HepG2 (cell line): ENCODE results near the gene SMAD6. TPM values are rescaled to one million over a fixed set of nuclear protein-coding genes. Genes with fewer than 3 reads are reported as not detected.

ENCODE experiments used
- ATAC-seq: fragments of 200-7000 bp; cut with Tn5 transposase; 3 replicates; pipeline ENCODE4 v1.9.1; 2020; ENCODE audit warnings: mild to moderate bottlenecking, moderate library complexity
- BruUV-seq: library from RNA; stranded (reverse); fragments of 400-500 nt; replicated peaks from 2 replicates; lab custom pipeline; 2021; lab: Mats Ljungman, UMichigan
- CTCF ChIA-PET: fragments of 300-600 bp; formaldehyde crosslinking; extraction: SDS; loops from one replicate; lab custom pipeline; 2021; ENCODE audit warnings: low total read pairs, inconsistent platforms, low intra/inter-chr PET ratio; lab: Yijun Ruan, JAX
- POLR2A ChIA-PET: fragments of 350-600 bp; sonication (Branson Sonifier 250); formaldehyde crosslinking; loops from one replicate; lab custom pipeline; 2020; ENCODE audit warnings: antibody characterized with exemption, inconsistent platforms; lab: Yijun Ruan, JAX
- DNase-seq: peaks from one replicate; pipeline ENCODE4 v3.0.0-alpha.2; 2015; ENCODE audit warnings: low spot score
- FAIRE-seq: peaks from 3 replicates; lab custom pipeline; 2011; peaks lifted over from hg19 to GRCh38; lab: Jason Lieb, UNC
- H2AFZ ChIP-seq: one replicate; pipeline ENCODE4 v1.6.1; 2011; ENCODE audit warnings: low read length, inconsistent platforms
- H3K27ac ChIP-seq: fragments of 300-600 bp; 3 replicates; pipeline ENCODE4 v1.8.0; 2011; ENCODE audit warnings: mixed run types, mild to moderate bottlenecking, mixed read lengths, low read length, inconsistent platforms; ENCODE audit not compliant: insufficient read depth; ENCODE audit errors: extremely low read length
- H3K27me3 ChIP-seq, 2 experiments: fragments of 200-600 bp in 1 of 2; 2 replicates in 1 of 2; 3 replicates in 1 of 2; pipeline versions ENCODE4 v1.6.0 to v1.8.0; 2011; ENCODE audit warnings: low read length in 2 of 2, mild to moderate bottlenecking in 2 of 2, moderate library complexity in 2 of 2, inconsistent platforms in 1 of 2; ENCODE audit not compliant: insufficient read depth in 2 of 2, control insufficient read depth in 1 of 2
- H3K36me3 ChIP-seq, 2 experiments: fragments of 200-600 bp in 1 of 2; replicated peaks in 1 of 2; 2 replicates in 1 of 2; 3 replicates in 1 of 2; pipeline versions ENCODE4 v1.5.1 to v1.8.0; 2011; ENCODE audit warnings: low read length in 2 of 2, inconsistent platforms in 1 of 2; ENCODE audit not compliant: insufficient read depth in 2 of 2, control insufficient read depth in 1 of 2
- H3K4me1 ChIP-seq: 2 replicates; pipeline ENCODE4 v1.5.1; 2012; ENCODE audit warnings: low read length, inconsistent platforms; ENCODE audit not compliant: insufficient read depth
- H3K4me2 ChIP-seq: 2 replicates; pipeline ENCODE4 v1.6.0; 2011; ENCODE audit warnings: low read depth, low read length, inconsistent platforms
- H3K4me3 ChIP-seq, 3 experiments: fragments of 200-600 bp in 1 of 3; sonication (generic), shearing (Covaris generic) in 1 of 3; replicated peaks in 1 of 3; 2 replicates each; pipeline ENCODE4 v1.5.1; 2011 to 2016; ENCODE audit warnings: low read length in 3 of 3, inconsistent platforms in 2 of 3, low read depth in 2 of 3, mild to moderate bottlenecking in 2 of 3, control low read depth in 1 of 3, mixed read lengths in 1 of 3; ENCODE audit not compliant: insufficient read depth in 1 of 3
- H3K79me2 ChIP-seq: one replicate; pipeline ENCODE4 v1.6.1; 2011; ENCODE audit warnings: low read length, inconsistent platforms; ENCODE audit not compliant: insufficient read depth
- H3K9ac ChIP-seq: 2 replicates; pipeline ENCODE4 v1.6.0; 2011; ENCODE audit warnings: mild to moderate bottlenecking, low read depth, low read length, inconsistent platforms; ENCODE audit not compliant: insufficient read depth
- H3K9me3 ChIP-seq: 2 replicates; pipeline ENCODE4 v1.5.1; 2012; ENCODE audit warnings: mild to moderate bottlenecking, low read length
- H4K20me1 ChIP-seq: 2 replicates; pipeline ENCODE4 v1.6.0; 2011; ENCODE audit warnings: inconsistent platforms, mild to moderate bottlenecking, low read length, moderate library complexity; ENCODE audit not compliant: insufficient read depth
- KAT7 ChIP-seq: IDR thresholded peaks from 2 replicates; pipeline ENCODE4 v1.6.1; 2018; ENCODE audit warnings: borderline replicate concordance, missing compliant biosample characterization
- MEIS1 ChIP-seq: sonication (generic); formaldehyde crosslinking; IDR thresholded peaks from 2 replicates; pipeline ENCODE4 v1.9.0; 2021; ENCODE audit warnings: mild to moderate bottlenecking, missing genetic modification reagents, moderate library complexity, borderline replicate concordance
- RFXANK ChIP-seq: IDR thresholded peaks from 2 replicates; pipeline ENCODE4 v1.6.1; 2016
- ZNF34 ChIP-seq: sonication (generic); formaldehyde crosslinking; IDR thresholded peaks from 2 replicates; pipeline ENCODE4 v1.4.0; 2020; ENCODE audit warnings: mild to moderate bottlenecking, missing genetic modification reagents, borderline replicate concordance
- ZNF652 ChIP-seq: IDR thresholded peaks from 2 replicates; pipeline ENCODE4 v1.6.1; 2016; ENCODE audit warnings: low read depth, borderline replicate concordance
- ZNF879 ChIP-seq: sonication (generic); formaldehyde crosslinking; IDR thresholded peaks from 2 replicates; pipeline ENCODE4 v1.8.1; 2023; ENCODE audit warnings: missing genetic modification reagents
- WGBS: methylation state at CpG from one replicate; pipeline ENCODE4 v1.1.6; 2017; ENCODE audit warnings: low lambda C conversion rate; 5-methylcytosine and 5-hydroxymethylcytosine counted together
- in situ Hi-C: cut with HindIII; loops from 2 replicates; pipeline ENCODE4 v1.10.0; 2017; ENCODE audit warnings: low pct_unique_long_range_greater_than_20kb; ENCODE audit not compliant: extremely low pct_ligation_motif_present
- intact Hi-C: fragments of 100-400 bp; cut with micrococcal nuclease; formaldehyde crosslinking; loops from one replicate; pipeline ENCODE4 v1.10.0; 2022; ENCODE audit not compliant: unreplicated experiment
- polyA plus RNA-seq, 8 experiments: library from polyadenylated mRNA; depleted of rRNA in 3 of 8; stranded (reverse) in 7 of 8; unstranded in 1 of 8; fragments of >200 nt; fragmentation: Illumina TruSeq in 4 of 8; extraction: Trizol in 4 of 8; gene quantifications; 2 replicates each; pipeline versions ENCODE4 v1.2.1 to v1.2.3, GENCODE V29; 2011 to 2016; ENCODE audit warnings: low read depth in 4 of 8, missing spikeins in 1 of 8, mixed read lengths in 1 of 8; ENCODE audit not compliant: insufficient read depth in 1 of 8
- total RNA-seq, 5 experiments: library from RNA; depleted of rRNA; stranded (reverse); fragments of >200 nt; fragmentation: Illumina TruSeq; extraction: Trizol; gene quantifications; 2 replicates each; pipeline ENCODE4 v1.2.3, GENCODE V29; 2016; ENCODE audit warnings: low read depth in 1 of 5
- TF ChIP-seq, protein P1 (sequence below): sonication (generic); formaldehyde crosslinking; IDR thresholded peaks from 2 replicates; pipeline ENCODE4 v1.4.0; 2020; ENCODE audit warnings: missing genetic modification reagents, borderline replicate concordance
- TF ChIP-seq, protein P2 (sequence below): sonication (generic); formaldehyde crosslinking; IDR thresholded peaks from 2 replicates; pipeline ENCODE4 v1.4.0; 2020; ENCODE audit warnings: missing genetic modification reagents

Gene SMAD6
- total and polyA plus RNA-seq, 2 of the 13 experiments (the other 11 are each of a cell fraction or from before 2014, with no cell fraction given), result 3.3 to 4.4 TPM

DNA sequence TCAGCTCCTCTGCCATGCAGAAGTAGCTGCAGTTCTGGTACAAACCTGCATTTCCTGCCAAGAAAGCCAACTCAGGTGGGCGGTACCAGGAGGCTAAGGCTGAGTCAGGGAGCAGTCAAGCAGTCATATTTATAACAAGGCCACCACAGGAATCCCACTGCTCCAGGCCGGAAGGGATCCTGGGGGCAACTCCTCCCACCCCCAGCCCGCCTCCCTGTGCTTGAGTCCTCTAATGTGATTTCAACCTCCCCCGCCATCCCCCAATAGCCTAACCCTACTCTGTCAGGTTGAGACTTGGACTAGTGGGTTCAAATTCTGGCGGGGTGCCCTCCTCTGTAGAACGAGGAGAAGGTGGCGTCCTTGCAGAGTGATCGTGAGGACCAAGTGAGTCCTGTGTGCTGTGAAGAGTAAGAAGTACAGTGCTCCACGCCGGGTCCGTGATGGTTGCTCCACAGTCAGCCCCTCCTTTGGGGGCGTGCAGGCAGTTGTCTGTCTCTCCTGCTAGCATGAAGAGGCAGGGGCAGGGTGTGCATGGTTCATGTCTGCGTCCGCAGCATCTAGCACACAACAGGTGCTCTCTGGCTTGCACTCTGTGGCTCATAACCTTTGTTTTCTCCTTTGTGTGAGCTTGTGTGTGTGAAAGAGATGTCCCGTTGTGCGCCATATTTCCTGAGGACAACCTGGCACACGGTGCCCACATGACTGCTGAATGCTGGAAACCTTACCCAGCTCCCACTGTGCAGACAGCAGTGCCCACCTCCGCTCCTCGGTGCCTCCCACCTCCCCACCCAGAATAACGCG lies 78.3 kb downstream of the SMAD6 start:
- no peaks in the 10 kb centered on the region for H3K79me2 ChIP-seq
- TF ChIP-seq ZNF879 (CRISPR knock-in tag), result no peak
- no peak for TF ChIP-seq RFXANK (CRISPR knock-in tag)
- TF ChIP-seq, protein P1, sequence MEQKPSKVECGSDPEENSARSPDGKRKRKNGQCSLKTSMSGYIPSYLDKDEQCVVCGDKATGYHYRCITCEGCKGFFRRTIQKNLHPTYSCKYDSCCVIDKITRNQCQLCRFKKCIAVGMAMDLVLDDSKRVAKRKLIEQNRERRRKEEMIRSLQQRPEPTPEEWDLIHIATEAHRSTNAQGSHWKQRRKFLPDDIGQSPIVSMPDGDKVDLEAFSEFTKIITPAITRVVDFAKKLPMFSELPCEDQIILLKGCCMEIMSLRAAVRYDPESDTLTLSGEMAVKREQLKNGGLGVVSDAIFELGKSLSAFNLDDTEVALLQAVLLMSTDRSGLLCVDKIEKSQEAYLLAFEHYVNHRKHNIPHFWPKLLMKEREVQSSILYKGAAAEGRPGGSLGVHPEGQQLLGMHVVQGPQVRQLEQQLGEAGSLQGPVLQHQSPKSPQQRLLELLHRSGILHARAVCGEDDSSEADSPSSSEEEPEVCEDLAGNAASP, result no peak
- TF ChIP-seq, all 625 proteins: peak for 0
- no peaks in the 10 kb centered on the region for H3K27me3 ChIP-seq
- H4K20me1 ChIP-seq, result no peaks in the 10 kb centered on the region
- peaks cover 0 to 2% of the 10 kb centered on the region in 2 experiments; a peak in 1 of 5 replicates for H3K36me3 ChIP-seq
- H3K4me1 ChIP-seq, result peaks cover 25% of the 10 kb centered on the region
- no peaks in the 10 kb centered on the region for H3K9me3 ChIP-seq
- H3K9ac ChIP-seq, result 0 out of 2 replicates have a peak overlapping the region, but pooled peaks have one; percentile 44
- WGBS, result 98% methylated on average over 15 of the region's 21 CpGs
- DNase-seq (no peak), FAIRE-seq (no peak), ATAC-seq (no peak)
- peak overlapping the region; percentile 69 for H3K4me2 ChIP-seq
- POLR2A ChIA-PET, result interaction anchor here (1.8 kb wide), 2 partner anchors 10 to 22 kb away, joined by 7 to 14 read pairs; no protein-coding TSS in a partner anchor
- CTCF ChIA-PET, result no interaction called here
- no peak overlapping the region for H3K4me3 ChIP-seq
- H3K27ac ChIP-seq, result peak overlapping the region; percentile 63
- in situ Hi-C loops, result loop anchor here (10.0 kb wide), 1 partner anchor 64 kb away; no protein-coding TSS in a partner anchor
- no peak overlapping the region for H2AFZ ChIP-seq
- intact Hi-C loops, result no loop called here
- no TSS peak for BruUV-seq

- BruUV-seq, result no TSS peak
- DNase-seq, result no peak
- in situ Hi-C loops, result loop anchor here (10.0 kb wide), 1 partner anchor 64 kb away; no protein-coding TSS in a partner anchor
- no peak for TF ChIP-seq ZNF652
- no peak for TF ChIP-seq MEIS1
- TF ChIP-seq, protein P2, sequence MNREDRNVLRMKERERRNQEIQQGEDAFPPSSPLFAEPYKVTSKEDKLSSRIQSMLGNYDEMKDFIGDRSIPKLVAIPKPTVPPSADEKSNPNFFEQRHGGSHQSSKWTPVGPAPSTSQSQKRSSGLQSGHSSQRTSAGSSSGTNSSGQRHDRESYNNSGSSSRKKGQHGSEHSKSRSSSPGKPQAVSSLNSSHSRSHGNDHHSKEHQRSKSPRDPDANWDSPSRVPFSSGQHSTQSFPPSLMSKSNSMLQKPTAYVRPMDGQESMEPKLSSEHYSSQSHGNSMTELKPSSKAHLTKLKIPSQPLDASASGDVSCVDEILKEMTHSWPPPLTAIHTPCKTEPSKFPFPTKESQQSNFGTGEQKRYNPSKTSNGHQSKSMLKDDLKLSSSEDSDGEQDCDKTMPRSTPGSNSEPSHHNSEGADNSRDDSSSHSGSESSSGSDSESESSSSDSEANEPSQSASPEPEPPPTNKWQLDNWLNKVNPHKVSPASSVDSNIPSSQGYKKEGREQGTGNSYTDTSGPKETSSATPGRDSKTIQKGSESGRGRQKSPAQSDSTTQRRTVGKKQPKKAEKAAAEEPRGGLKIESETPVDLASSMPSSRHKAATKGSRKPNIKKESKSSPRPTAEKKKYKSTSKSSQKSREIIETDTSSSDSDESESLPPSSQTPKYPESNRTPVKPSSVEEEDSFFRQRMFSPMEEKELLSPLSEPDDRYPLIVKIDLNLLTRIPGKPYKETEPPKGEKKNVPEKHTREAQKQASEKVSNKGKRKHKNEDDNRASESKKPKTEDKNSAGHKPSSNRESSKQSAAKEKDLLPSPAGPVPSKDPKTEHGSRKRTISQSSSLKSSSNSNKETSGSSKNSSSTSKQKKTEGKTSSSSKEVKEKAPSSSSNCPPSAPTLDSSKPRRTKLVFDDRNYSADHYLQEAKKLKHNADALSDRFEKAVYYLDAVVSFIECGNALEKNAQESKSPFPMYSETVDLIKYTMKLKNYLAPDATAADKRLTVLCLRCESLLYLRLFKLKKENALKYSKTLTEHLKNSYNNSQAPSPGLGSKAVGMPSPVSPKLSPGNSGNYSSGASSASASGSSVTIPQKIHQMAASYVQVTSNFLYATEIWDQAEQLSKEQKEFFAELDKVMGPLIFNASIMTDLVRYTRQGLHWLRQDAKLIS (CRISPR knock-in tag), result no peak
- TF ChIP-seq KAT7, result no peak
- TF ChIP-seq ZNF34 (CRISPR knock-in tag), result no peak
Observed at GRCh38 chr15:66780973-66781718, 79.1 kb downstream of the SMAD6 start.

More at GRCh38 chr15:66780973-66781718, 79.1 kb downstream of the SMAD6 start:
- ChIA-PET CTCF (no interaction called here), POLR2A (no interaction called here)
- no peak overlapping the region for H3K4me2 ChIP-seq
- no peak overlapping the region for H3K4me3 ChIP-seq
- ATAC-seq (no peak), FAIRE-seq (no peak)
- 97% methylated on average over 59 of the region's 73 CpGs for WGBS
- H3K27me3 ChIP-seq, result no peaks in the 10 kb centered on the region
- intact Hi-C loops, result no loop called here
- no peaks in the 10 kb centered on the region for H4K20me1 ChIP-seq
- H3K9me3 ChIP-seq, result no peaks in the 10 kb centered on the region
- H3K36me3 ChIP-seq, result peaks cover 0 to 2% of the 10 kb centered on the region in 2 experiments; a peak in 1 of 5 replicates
- H3K27ac ChIP-seq, result no peak overlapping the region
- H3K79me2 ChIP-seq, result no peaks in the 10 kb centered on the region
- H2AFZ ChIP-seq, result no peak overlapping the region
- H3K4me1 ChIP-seq, result peaks cover 29% of the 10 kb centered on the region
- no peak overlapping the region for H3K9ac ChIP-seq
